ENCODE measurements around the gene CASKIN2.

Gene CASKIN2, protein sequence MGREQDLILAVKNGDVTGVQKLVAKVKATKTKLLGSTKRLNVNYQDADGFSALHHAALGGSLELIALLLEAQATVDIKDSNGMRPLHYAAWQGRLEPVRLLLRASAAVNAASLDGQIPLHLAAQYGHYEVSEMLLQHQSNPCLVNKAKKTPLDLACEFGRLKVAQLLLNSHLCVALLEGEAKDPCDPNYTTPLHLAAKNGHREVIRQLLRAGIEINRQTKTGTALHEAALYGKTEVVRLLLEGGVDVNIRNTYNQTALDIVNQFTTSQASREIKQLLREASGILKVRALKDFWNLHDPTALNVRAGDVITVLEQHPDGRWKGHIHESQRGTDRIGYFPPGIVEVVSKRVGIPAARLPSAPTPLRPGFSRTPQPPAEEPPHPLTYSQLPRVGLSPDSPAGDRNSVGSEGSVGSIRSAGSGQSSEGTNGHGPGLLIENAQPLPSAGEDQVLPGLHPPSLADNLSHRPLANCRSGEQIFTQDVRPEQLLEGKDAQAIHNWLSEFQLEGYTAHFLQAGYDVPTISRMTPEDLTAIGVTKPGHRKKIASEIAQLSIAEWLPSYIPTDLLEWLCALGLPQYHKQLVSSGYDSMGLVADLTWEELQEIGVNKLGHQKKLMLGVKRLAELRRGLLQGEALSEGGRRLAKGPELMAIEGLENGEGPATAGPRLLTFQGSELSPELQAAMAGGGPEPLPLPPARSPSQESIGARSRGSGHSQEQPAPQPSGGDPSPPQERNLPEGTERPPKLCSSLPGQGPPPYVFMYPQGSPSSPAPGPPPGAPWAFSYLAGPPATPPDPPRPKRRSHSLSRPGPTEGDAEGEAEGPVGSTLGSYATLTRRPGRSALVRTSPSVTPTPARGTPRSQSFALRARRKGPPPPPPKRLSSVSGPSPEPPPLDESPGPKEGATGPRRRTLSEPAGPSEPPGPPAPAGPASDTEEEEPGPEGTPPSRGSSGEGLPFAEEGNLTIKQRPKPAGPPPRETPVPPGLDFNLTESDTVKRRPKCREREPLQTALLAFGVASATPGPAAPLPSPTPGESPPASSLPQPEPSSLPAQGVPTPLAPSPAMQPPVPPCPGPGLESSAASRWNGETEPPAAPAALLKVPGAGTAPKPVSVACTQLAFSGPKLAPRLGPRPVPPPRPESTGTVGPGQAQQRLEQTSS (N-terminal part only)

GRCh38 chr17:75515496-75516254, at the start of gene CASKIN2:
TSS of gene CASKIN2 (minus strand) at chr17:75515537. CDS start at chr17:75513804, 1,733 bp downstream.
- intact Hi-C loops (cut with DNase I), result loop anchor here (1.0 to 2.0 kb wide), 3 partner anchors 59 to 89 kb away; partner anchors contain the start of gene TMEM94
- peak; percentile 93 to 99 (median 96) for DNase-seq

- peak in 1 of 10 donors; percentile 55 for DNase-seq
- intact Hi-C loops (cut with DNase I), result no loop called here
Measured at GRCh38 chr17:75565066-75565465, 49.7 kb upstream of the CASKIN2 start.

GRCh38 chr17:75564195-75564594, 48.9 kb upstream of the CASKIN2 start:
- peak in 1 of 10 donors; percentile 52 for DNase-seq
- intact Hi-C loops (cut with DNase I), result no loop called here

DNA sequence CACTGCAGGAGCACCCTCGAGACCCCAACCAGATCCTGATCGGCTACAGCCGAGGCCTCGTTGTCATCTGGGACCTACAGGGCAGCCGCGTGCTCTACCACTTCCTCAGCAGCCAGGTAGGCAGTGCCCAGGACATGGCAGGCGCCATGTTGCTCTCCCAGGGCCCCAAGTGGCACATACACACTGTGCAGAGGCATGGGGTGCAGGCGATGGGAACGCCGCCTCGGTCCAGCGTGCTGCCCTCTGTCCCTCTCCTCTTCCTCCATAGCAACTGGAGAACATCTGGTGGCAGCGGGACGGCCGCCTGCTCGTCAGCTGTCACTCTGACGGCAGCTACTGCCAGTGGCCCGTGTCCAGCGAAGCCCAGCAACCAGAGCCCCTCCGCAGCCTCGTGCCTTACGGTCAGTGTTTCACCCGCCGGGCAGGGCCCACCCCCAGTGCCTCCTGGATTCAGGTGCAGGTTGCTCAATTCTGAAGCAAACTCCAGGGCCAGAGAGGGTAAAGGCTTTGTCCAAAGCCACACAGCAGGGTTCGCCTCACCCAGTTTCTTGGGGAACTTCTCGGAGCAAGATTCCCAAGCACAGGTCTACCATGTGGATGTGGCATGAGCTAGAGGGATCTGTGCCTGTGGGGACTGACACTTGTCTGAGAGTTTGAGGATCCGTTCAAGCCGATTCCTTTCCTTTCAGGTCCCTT, 47.9 kb upstream of the CASKIN2 start:
- no peak for DNase-seq

GRCh38 chr17:75561927-75562603, 46.7 kb upstream of the CASKIN2 start:
- DNase-seq, result peak in 1 of 10 donors; percentile 57
- intact Hi-C loops (cut with DNase I), result no loop called here

More for the DNA sequence above, 47.9 kb upstream of the CASKIN2 start:
- intact Hi-C loops (cut with DNase I), result no loop called here

DNA sequence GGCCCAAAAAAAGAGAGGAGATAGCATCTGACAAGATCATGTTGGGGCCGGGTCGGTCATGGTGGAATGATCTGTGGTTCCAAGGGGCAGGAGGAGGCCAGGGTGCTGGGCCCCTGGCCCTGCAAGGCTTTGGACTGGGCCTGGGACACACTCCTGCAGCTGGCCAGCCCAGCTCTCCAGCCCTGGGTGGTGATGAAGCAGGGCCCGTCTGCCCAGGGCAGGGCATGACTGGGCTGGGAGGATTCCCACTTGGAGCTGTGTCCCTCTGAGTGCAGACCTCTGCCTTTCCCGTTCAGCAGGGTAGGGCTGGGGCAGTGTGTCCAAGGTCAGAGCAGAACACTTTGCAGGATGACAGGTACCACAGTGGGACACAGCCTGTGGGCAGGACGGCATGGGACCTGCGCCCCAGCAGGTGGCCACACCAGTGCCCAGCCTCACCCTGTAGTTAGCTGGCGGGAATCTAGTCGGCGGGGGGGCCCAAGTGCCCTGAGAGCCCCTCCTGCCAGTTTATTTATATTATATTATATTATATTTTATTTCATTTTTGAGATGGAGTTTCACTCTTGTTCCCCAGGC, 44.7 kb upstream of the CASKIN2 start:
- intact Hi-C loops (cut with DNase I), result no loop called here
- peak in 1 of 10 donors; percentile 78 for DNase-seq

DNA sequence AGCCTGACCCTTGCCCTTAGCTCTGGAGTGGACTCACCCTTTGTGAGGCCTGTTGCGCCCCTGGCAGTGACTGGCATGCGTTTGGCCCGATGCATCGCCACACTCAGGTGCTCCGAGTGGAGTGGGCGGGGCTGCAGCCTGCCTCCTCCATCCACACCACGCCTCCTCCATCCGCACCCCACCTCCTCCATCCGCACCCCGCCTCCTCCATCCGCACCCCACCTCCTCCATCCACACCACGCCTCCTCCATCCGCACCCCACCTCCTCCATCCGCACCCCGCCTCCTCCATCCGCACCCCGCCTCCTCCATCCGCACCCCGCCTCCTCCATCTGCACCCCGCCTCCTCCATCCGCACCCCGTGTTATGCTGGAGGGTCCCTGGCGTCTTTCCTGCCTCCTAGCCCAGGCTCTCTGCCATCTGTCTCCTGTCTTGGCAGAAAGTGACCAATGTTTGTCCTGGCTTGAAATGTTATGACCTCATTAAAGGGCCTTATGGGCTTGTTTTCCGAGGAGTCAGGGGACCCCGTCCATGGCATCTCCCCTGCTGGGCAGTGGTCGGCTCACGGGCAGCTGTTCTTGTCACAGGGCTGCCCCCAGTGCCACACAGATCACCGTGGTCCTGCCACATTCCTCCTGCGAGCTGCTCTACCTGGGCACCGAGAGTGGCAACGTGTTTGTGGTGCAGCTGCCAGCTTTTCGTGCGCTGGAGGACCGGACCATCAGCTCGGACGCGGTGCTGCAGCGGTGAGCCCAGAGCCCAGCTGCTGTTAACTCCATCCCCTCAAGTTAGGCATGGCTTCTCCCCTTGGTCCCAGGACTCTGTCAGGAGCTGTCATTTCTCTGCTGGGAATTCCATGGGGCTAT, 43.6 kb upstream of the CASKIN2 start:
- DNase-seq, result peak in 1 of 10 donors; percentile 81
- intact Hi-C loops (cut with DNase I), result no loop called here

- intact Hi-C loops (cut with DNase I), result no loop called here
- no peak for DNase-seq
Measured at GRCh38 chr17:75557852-75558665, 42.7 kb upstream of the CASKIN2 start.

GRCh38 chr17:75557075-75557851, 41.9 kb upstream of the CASKIN2 start:
- intact Hi-C loops (cut with DNase I), result no loop called here
- DNase-seq, result peak; percentile 56 to 96 (median 76)

DNA sequence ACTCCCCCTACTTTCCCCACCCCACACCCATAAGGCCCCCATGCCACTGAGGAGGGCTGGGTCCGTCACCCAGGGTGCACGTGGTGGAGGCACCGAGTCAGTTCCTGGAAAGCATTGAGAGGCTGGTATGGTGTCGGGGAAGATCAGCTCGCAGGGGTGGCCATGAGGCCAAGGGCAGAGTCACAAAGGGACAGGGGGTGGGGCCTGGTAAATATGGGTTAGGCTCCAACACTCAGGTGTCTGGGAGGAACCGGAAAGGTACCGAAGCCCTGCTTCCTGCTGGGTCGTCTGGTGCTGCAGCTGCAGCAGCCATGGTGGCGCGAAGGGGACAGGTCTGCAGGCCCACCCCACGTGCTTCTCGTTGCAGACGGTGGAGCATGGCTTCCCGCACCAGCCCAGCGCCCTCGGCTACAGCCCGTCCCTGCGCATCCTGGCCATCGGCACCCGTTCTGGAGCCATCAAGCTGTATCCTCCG, 40.4 kb upstream of the CASKIN2 start:
- intact Hi-C loops (cut with DNase I), result no loop called here
- peak in 1 of 10 donors; percentile 72 for DNase-seq

DNA sequence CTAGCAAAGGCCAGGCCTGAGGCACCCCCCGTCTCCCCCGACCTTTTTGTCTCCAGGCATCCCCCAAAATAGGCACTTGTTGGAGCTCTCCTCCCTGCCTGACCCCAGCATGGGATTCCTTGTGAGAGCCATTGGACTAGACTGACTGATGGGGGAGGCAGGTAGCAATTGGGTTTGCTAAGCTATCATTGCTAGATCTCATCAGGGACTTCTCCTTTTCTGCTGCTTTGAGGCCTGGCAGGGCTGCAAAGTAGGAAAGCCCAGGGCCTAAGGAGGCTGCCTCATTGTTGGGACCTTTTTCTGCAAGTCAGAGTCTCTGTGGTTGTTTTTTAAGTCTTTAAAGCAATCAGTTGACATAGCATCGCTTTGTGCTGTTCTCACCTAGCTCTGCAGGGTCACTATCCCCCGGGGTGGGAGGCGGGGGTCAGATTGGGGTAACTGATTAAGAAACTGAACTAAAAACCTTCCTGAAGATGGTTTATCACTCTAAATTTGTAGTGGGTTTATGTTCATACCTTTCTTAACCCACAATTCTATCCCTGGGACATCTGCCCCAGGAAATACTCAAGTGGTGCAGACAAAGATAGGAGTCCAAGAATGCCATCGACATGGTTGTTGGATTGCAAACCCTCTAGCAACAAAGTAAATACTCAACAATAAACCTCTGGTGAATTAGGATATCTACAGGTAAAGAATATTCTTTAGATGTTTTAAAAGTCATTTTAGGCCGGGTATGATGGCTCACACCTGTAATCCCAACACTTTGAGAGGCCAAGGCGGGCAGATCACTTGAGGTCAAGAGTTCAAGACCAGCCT, 38.2 kb upstream of the CASKIN2 start:
- intact Hi-C loops (cut with DNase I), result no loop called here
- DNase-seq, result no peak

DNA sequence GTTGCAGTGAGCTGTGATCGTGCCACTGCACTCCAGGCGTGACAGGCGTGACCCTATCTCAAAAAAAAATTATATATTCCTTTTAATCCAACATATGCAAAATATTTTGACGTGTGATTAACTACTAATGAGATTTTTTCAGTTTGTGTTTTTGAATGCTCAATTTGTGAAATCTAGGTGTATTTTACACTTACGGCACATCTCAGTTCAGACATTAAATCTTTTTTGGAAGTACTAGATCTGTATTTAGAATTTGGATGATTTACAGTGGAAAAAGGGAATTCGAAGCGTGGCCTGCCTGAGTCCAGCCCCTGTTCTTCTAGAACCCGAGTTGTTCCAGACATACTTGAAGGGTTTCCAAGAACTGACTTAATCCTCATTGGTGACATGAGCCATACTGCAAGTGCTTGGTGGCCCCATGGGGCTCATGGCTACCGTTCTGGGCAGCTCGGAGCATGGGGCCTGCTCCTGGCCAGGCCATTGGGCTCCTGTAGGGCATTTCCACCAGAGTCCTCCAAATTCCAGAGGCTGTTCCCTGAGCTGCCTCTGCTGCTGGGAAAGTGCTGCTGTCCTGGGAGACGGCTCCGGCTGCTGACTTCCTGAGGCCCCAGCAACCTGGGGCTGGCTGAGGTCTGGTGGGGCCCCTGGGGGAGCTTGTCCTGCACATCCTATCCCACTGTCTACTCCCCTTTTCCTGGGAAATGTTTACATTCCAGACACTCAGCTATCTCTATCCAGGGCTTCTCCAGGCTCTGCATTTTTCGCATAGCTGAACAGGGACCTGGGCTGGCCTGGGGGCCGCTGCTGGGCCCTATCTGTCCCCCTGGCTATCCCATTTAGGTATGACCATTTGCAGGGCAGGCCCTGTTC, 37.3 kb upstream of the CASKIN2 start:
- intact Hi-C loops (cut with DNase I), result no loop called here
- no peak for DNase-seq

- no peak for DNase-seq
- intact Hi-C loops (cut with DNase I), result no loop called here
Measured at GRCh38 chr17:75551266-75551665, 35.9 kb upstream of the CASKIN2 start.

GRCh38 chr17:75550139-75550465, 34.8 kb upstream of the CASKIN2 start:
- DNase-seq, result no peak
- intact Hi-C loops (cut with DNase I), result no loop called here

All from posterior cingulate gyrus (tissue), 11 donors.